Measurements from ENCODE around the gene COL24A1. TPM values are rescaled to one million over a fixed set of nuclear protein-coding genes. Genes with fewer than 3 reads are reported as not detected.

Gene COL24A1
- total RNA-seq, 3 donors from 2014 or later: 0.33 to 1.3 (median 0.48) TPM

DNA sequence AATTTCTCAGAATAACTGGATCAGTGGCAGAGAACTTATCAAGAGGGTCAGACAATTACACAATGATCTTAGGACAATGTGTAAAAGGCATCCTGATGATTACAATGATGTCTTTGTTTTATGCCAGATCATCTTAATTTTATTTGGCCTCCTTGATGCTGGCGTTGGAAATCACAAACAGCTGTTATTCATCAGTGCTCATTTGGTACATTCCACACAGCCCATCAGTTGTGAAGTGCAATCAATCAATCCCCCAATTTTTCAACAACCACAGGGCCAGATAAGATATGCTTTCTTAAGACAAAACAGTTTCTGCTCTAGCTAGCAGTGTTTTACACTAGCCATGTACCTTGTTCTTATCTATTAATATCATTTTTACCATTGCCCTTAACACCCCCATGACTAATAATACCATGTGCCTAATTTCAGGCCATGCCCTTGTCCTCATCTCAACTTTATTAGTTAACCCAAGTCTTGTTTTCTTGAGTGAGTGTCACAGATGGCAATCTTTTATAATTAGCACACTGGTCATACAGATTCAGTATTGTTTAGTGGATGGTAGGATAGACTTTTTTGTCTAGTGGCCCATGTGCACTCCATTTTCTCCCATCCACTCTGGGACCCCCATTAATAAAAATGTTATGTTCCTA lies 40.8 kb upstream of the COL24A1 start:
- Histone ChIP-seq H3K36me3 (no peaks in the 10 kb centered on the region), H3K4me1 (no peaks in the 10 kb centered on the region), H3K9me3 (no peaks in the 10 kb centered on the region), H3K27me3 (no peaks in the 10 kb centered on the region), H3K4me3 (no peak overlapping the region), H3K27ac (no peak overlapping the region)
- no peak for DNase-seq (ENCODE audit: low spot score in 2 of 2)
- no peak for TF ChIP-seq POLR2A (IDR thresholded peaks at IDR 0.05)
- TF ChIP-seq, protein P1, sequence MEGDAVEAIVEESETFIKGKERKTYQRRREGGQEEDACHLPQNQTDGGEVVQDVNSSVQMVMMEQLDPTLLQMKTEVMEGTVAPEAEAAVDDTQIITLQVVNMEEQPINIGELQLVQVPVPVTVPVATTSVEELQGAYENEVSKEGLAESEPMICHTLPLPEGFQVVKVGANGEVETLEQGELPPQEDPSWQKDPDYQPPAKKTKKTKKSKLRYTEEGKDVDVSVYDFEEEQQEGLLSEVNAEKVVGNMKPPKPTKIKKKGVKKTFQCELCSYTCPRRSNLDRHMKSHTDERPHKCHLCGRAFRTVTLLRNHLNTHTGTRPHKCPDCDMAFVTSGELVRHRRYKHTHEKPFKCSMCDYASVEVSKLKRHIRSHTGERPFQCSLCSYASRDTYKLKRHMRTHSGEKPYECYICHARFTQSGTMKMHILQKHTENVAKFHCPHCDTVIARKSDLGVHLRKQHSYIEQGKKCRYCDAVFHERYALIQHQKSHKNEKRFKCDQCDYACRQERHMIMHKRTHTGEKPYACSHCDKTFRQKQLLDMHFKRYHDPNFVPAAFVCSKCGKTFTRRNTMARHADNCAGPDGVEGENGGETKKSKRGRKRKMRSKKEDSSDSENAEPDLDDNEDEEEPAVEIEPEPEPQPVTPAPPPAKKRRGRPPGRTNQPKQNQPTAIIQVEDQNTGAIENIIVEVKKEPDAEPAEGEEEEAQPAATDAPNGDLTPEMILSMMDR (IDR thresholded peaks at IDR 0.05): no peak
- no peak for TF ChIP-seq POLR2AphosphoS5 (IDR thresholded peaks at IDR 0.05)
- intact Hi-C loops (cut with DNase I; ENCODE audit: low total_unique reads): no loop called here

GRCh38 chr1:86195281-86195680 lies 38.7 kb upstream of the COL24A1 start:
- H3K4me1 ChIP-seq: no peaks in the 10 kb centered on the region
- H3K36me3 ChIP-seq: no peaks in the 10 kb centered on the region
- DNase-seq (ENCODE audit: low spot score in 2 of 2): no peak
- H3K27ac ChIP-seq: no peak overlapping the region
- TF ChIP-seq, protein P1 (IDR thresholded peaks at IDR 0.05): no peak
- no peak for TF ChIP-seq POLR2A (IDR thresholded peaks at IDR 0.05)
- no peak for TF ChIP-seq POLR2AphosphoS5 (IDR thresholded peaks at IDR 0.05)
- no peak overlapping the region for H3K4me3 ChIP-seq
- H3K27me3 ChIP-seq: no peaks in the 10 kb centered on the region
- H3K9me3 ChIP-seq: no peaks in the 10 kb centered on the region
- intact Hi-C loops (cut with DNase I; ENCODE audit: low total_unique reads): no loop called here

- TF ChIP-seq POLR2A (IDR thresholded peaks at IDR 0.05) (no peak), POLR2AphosphoS5 (IDR thresholded peaks at IDR 0.05) (no peak)
- TF ChIP-seq, protein P1 (IDR thresholded peaks at IDR 0.05): no peak
- no peak overlapping the region for H3K27ac ChIP-seq
- H3K27me3 ChIP-seq: no peaks in the 10 kb centered on the region
- DNase-seq (ENCODE audit: low spot score in 2 of 2): no peak
- no peak overlapping the region for H3K4me3 ChIP-seq
- intact Hi-C loops (cut with DNase I; ENCODE audit: low total_unique reads): no loop called here
- H3K9me3 ChIP-seq: no peaks in the 10 kb centered on the region
- H3K4me1 ChIP-seq: no peaks in the 10 kb centered on the region
- H3K36me3 ChIP-seq: no peaks in the 10 kb centered on the region
Observed at GRCh38 chr1:86194491-86195034, 38.0 kb upstream of the COL24A1 start.

DNA sequence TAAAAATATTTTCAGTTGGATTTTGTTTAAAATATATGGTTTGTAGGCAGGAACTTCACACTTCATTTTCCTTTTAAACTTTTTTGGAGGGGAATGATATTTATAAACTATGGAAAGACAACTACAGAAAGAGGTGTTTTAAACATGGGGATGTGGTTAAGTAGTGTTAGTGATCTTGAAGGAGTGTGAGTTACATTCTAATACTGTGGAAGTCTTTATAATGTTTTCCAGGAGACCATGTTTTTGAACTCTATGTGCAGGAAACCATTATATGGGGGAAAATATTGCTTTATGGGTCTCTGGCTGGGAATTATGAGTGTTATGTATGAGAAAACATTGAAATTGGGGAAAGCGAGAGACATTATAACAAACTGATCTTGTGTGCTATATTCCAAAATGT lies 35.8 kb upstream of the COL24A1 start:
- Histone ChIP-seq H3K27me3 (no peaks in the 10 kb centered on the region), H3K4me1 (no peaks in the 10 kb centered on the region), H3K36me3 (no peaks in the 10 kb centered on the region), H3K4me3 (no peak overlapping the region), H3K27ac (no peak overlapping the region), H3K9me3 (no peaks in the 10 kb centered on the region)
- TF ChIP-seq, protein P1 (IDR thresholded peaks at IDR 0.05): no peak
- TF ChIP-seq POLR2AphosphoS5 (IDR thresholded peaks at IDR 0.05): no peak
- intact Hi-C loops (cut with DNase I; ENCODE audit: low total_unique reads): no loop called here
- DNase-seq (ENCODE audit: low spot score in 2 of 2): no peak

- TF ChIP-seq, protein P1 (IDR thresholded peaks at IDR 0.05): no peak
- TF ChIP-seq POLR2AphosphoS5 (IDR thresholded peaks at IDR 0.05) (no peak), POLR2A (IDR thresholded peaks at IDR 0.05) (no peak)
- Histone ChIP-seq H3K9me3 (no peaks in the 10 kb centered on the region), H3K36me3 (no peaks in the 10 kb centered on the region), H3K4me1 (no peaks in the 10 kb centered on the region), H3K27ac (no peak overlapping the region), H3K4me3 (no peak overlapping the region), H3K27me3 (no peaks in the 10 kb centered on the region)
- DNase-seq (ENCODE audit: low spot score in 2 of 2): no peak
- intact Hi-C loops (cut with DNase I; ENCODE audit: low total_unique reads): no loop called here
Observed at GRCh38 chr1:86191958-86192357, 35.4 kb upstream of the COL24A1 start.

Data from breast epithelium (tissue), 4 donors.